ENCODE results near the gene GNB1L. TPM values are rescaled to one million over a fixed set of nuclear protein-coding genes. Genes with fewer than 3 reads are reported as not detected.

GNB1L gene
- total and polyA plus RNA-seq, 2 of the 13 experiments (the other 11 are each of a cell fraction or from before 2014, with no cell fraction given): 2.5 to 7.4 TPM

DNA sequence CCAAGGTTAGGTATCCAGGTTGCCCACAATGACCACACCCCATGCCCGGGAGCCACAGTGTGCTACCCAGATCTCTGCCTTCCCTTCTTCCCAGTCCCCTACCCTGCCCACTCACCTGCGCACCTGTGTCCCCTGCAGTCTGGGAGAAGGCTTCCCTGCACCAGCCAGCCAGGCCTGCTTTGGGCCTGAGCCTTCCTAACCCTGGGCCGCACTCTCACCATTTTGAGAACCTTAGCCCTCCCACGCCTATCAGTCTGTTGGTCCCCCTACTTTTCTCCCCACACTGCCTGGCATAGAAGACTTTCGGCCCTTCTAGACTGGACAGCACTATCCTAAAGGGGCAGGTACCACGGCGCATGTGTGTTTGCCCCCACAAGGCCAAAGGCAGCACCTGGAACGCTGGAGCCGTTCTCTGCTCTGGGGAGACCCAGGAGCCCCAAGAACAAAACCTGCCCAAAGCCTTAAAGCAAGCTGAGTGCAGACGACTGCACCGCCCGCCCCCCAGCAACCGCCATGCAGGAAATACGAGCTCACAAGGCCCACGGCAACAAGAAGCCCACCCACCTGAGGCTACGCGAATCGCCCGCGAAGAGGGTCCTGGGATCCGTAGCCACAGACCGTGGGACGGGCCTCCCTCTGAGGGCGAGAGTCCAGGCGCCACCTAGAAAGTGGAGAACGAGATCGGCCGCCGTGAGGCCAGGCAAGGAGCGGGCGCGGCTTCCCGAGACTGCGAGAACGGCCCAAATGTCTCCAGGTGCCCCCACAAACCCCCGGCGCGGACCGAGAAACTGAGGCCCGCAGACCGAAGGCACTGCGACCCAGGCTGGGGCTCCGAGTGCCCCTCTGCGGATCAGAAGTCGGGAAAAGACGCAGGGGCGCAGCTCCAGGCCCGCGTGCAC, 546 bp downstream of the GNB1L start (continued):
- TF ChIP-seq, protein P1, sequence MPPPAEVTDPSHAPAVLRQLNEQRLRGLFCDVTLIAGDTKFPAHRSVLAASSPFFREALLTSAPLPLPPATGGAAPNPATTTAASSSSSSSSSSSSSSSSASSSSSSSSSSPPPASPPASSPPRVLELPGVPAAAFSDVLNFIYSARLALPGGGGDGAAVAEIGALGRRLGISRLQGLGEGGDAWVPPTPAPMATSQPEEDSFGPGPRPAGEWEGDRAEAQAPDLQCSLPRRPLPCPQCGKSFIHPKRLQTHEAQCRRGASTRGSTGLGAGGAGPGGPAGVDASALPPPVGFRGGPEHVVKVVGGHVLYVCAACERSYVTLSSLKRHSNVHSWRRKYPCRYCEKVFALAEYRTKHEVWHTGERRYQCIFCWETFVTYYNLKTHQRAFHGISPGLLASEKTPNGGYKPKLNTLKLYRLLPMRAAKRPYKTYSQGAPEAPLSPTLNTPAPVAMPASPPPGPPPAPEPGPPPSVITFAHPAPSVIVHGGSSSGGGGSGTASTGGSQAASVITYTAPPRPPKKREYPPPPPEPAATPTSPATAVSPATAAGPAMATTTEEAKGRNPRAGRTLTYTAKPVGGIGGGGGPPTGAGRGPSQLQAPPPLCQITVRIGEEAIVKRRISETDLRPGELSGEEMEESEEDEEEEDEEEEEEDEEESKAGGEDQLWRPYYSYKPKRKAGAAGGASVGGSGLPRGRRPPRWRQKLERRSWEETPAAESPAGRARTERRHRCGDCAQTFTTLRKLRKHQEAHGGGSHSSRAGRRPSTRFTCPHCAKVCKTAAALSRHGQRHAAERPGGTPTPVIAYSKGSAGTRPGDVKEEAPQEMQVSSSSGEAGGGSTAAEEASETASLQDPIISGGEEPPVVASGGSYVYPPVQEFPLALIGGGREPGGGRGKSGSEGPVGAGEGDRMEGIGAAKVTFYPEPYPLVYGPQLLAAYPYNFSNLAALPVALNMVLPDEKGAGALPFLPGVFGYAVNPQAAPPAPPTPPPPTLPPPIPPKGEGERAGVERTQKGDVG (CRISPR knock-in tag; IDR thresholded peaks at IDR 0.05; ENCODE audit: borderline replicate concordance): no peak
- TF ChIP-seq ZSCAN22 (CRISPR knock-in tag; IDR thresholded peaks at IDR 0.05): no peak; the same call in 1 of the 2 replicates
- TF ChIP-seq, protein P2, sequence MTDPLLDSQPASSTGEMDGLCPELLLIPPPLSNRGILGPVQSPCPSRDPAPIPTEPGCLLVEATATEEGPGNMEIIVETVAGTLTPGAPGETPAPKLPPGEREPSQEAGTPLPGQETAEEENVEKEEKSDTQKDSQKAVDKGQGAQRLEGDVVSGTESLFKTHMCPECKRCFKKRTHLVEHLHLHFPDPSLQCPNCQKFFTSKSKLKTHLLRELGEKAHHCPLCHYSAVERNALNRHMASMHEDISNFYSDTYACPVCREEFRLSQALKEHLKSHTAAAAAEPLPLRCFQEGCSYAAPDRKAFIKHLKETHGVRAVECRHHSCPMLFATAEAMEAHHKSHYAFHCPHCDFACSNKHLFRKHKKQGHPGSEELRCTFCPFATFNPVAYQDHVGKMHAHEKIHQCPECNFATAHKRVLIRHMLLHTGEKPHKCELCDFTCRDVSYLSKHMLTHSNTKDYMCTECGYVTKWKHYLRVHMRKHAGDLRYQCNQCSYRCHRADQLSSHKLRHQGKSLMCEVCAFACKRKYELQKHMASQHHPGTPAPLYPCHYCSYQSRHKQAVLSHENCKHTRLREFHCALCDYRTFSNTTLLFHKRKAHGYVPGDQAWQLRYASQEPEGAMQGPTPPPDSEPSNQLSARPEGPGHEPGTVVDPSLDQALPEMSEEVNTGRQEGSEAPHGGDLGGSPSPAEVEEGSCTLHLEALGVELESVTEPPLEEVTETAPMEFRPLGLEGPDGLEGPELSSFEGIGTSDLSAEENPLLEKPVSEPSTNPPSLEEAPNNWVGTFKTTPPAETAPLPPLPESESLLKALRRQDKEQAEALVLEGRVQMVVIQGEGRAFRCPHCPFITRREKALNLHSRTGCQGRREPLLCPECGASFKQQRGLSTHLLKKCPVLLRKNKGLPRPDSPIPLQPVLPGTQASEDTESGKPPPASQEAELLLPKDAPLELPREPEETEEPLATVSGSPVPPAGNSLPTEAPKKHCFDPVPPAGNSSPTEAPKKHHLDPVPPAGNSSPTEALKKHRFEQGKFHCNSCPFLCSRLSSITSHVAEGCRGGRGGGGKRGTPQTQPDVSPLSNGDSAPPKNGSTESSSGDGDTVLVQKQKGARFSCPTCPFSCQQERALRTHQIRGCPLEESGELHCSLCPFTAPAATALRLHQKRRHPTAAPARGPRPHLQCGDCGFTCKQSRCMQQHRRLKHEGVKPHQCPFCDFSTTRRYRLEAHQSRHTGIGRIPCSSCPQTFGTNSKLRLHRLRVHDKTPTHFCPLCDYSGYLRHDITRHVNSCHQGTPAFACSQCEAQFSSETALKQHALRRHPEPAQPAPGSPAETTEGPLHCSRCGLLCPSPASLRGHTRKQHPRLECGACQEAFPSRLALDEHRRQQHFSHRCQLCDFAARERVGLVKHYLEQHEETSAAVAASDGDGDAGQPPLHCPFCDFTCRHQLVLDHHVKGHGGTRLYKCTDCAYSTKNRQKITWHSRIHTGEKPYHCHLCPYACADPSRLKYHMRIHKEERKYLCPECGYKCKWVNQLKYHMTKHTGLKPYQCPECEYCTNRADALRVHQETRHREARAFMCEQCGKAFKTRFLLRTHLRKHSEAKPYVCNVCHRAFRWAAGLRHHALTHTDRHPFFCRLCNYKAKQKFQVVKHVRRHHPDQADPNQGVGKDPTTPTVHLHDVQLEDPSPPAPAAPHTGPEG (CRISPR knock-in tag; IDR thresholded peaks at IDR 0.05): peak; percentile 49; the same call in 1 of the 2 replicates
- no peak for TF ChIP-seq REXO4 (CRISPR knock-in tag; IDR thresholded peaks at IDR 0.05; ENCODE audit: borderline replicate concordance)
- no peak for TF ChIP-seq HOXA7 (CRISPR knock-in tag; IDR thresholded peaks at IDR 0.05)
- TF ChIP-seq, protein P3, sequence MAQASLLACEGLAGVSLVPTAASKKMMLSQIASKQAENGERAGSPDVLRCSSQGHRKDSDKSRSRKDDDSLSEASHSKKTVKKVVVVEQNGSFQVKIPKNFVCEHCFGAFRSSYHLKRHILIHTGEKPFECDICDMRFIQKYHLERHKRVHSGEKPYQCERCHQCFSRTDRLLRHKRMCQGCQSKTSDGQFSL (CRISPR knock-in tag; IDR thresholded peaks at IDR 0.05): no peak
- TF ChIP-seq, protein P4, sequence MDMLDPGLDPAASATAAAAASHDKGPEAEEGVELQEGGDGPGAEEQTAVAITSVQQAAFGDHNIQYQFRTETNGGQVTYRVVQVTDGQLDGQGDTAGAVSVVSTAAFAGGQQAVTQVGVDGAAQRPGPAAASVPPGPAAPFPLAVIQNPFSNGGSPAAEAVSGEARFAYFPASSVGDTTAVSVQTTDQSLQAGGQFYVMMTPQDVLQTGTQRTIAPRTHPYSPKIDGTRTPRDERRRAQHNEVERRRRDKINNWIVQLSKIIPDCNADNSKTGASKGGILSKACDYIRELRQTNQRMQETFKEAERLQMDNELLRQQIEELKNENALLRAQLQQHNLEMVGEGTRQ (IDR thresholded peaks at IDR 0.05; ENCODE audit: low read depth, low read length): no peak
- TF ChIP-seq, protein P4 (CRISPR knock-in tag; IDR thresholded peaks at IDR 0.05; ENCODE audit: borderline replicate concordance): peak; percentile 37; the same call in 1 of the 2 replicates
- 0 out of 2 replicates have a peak, but pooled peaks have one; percentile 7 for TF ChIP-seq HNRNPL (IDR thresholded peaks at IDR 0.05; ENCODE audit: low read depth, low read length)

Measured in HepG2 (cell line).